ENCODE results near the gene MRFAP1L1. TPM values are rescaled to one million over a fixed set of nuclear protein-coding genes. Genes with fewer than 3 reads are reported as not detected.

Gene MRFAP1L1
- total and polyA plus RNA-seq, 2 donors (not counting 3 experiments of a cell fraction or from before 2014, with no cell fraction given): 28.7 to 42.0 TPM

GRCh38 chr4:6751611-6752485 lies 42.2 kb upstream of the MRFAP1L1 start:
- H3K9ac ChIP-seq (replicated peaks; ENCODE audit: extremely low read depth, insufficient read depth, low read length): no peak overlapping the region
- no peak overlapping the region for H3K4me2 ChIP-seq (ENCODE audit: insufficient read depth, low read length)
- H4K20me1 ChIP-seq (replicated peaks; ENCODE audit: control insufficient read depth, extremely low read depth, insufficient read depth, low read length): no peaks in the 10 kb centered on the region
- H3K4me3 ChIP-seq (replicated peaks in 1 of 3; ENCODE audit: insufficient read depth in 1 of 3, low read depth in 1 of 3, low read length in 3 of 3): no peak overlapping the region
- no peaks in the 10 kb centered on the region for H3K79me2 ChIP-seq (ENCODE audit: control insufficient read depth, insufficient read depth, low read length)
- H3K27me3 ChIP-seq (ENCODE audit: control insufficient read depth in 2 of 2, insufficient read depth in 2 of 2, low read length in 2 of 2): no peaks in the 10 kb centered on the region
- intact Hi-C loops (cut with micrococcal nuclease) (no loop called here), dilution Hi-C loops (cut with MboI; ENCODE audit: extremely low pct_ligation_motif_present, low sequenced_read_pairs) (no loop called here)
- ChIA-PET POLR2A (no interaction called here), CTCF (interaction anchor here (1.5 kb wide), 1 partner anchor 122 kb away, joined by 4 read pairs; no protein-coding TSS in a partner anchor)
- no peak overlapping the region for H2AFZ ChIP-seq (ENCODE audit: low read depth, low read length)
- BruUV-seq (replicated peaks): no TSS peak
- FAIRE-seq: no peak
- no peak for DNase-seq (ENCODE audit: low read depth, low spot score)
- H3K4me1 ChIP-seq (ENCODE audit: control insufficient read depth, extremely low read depth, insufficient read depth, low read length): peaks cover 6% of the 10 kb centered on the region
- no peaks in the 10 kb centered on the region for H3K36me3 ChIP-seq (ENCODE audit: control insufficient read depth in 2 of 2, extremely low read depth in 1 of 2, insufficient read depth in 2 of 2, low read length in 2 of 2)
- no peaks in the 10 kb centered on the region for H3K9me3 ChIP-seq (replicated peaks; ENCODE audit: control insufficient read depth, insufficient read depth, low read length)
- H3K27ac ChIP-seq (ENCODE audit: insufficient read depth, low read depth, low read length): no peak overlapping the region
- H3K9me1 ChIP-seq (replicated peaks; ENCODE audit: control insufficient read depth, extremely low read depth, insufficient read depth, low read length): no peaks in the 10 kb centered on the region
- TF ChIP-seq POLR2A (IDR thresholded peaks at IDR 0.05; ENCODE audit: low read depth, low read length) (no peak), EZH2 (IDR thresholded peaks at IDR 0.05; ENCODE audit: borderline replicate concordance, low read depth, low read length, severe bottlenecking) (no peak), POLR2AphosphoS5 (IDR thresholded peaks at IDR 0.05; ENCODE audit: insufficient read depth, low read depth, low read length) (no peak), MYC (IDR thresholded peaks at IDR 0.05; ENCODE audit: low read depth, low read length) (no peak), FOS (IDR thresholded peaks at IDR 0.05; ENCODE audit: borderline replicate concordance, insufficient read depth, low read length) (no peak), GATA2 (IDR thresholded peaks at IDR 0.05; ENCODE audit: insufficient read depth, insufficient read length, low read depth, low read length) (no peak), JUN (IDR thresholded peaks at IDR 0.05; ENCODE audit: borderline replicate concordance, insufficient read depth, insufficient read length, low read depth) (no peak), CTCF (IDR thresholded peaks at IDR 0.05; ENCODE audit: extremely low read depth in 1 of 2, insufficient read depth in 1 of 2, low read depth in 1 of 2, low read length in 2 of 2) (no peak)
- TF ChIP-seq, protein P1, sequence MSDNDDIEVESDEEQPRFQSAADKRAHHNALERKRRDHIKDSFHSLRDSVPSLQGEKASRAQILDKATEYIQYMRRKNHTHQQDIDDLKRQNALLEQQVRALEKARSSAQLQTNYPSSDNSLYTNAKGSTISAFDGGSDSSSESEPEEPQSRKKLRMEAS (IDR thresholded peaks at IDR 0.05; ENCODE audit: insufficient read depth, insufficient read length): no peak

All from endothelial cell of umbilical vein (primary cell).